ENCODE results near the gene TRIM24. TPM values are rescaled to one million over a fixed set of nuclear protein-coding genes. Genes with fewer than 3 reads are reported as not detected.

The TRIM24 gene
- total and polyA plus RNA-seq, 8 donors = 4.4 to 19.2 (median 12.4) TPM

DNA sequence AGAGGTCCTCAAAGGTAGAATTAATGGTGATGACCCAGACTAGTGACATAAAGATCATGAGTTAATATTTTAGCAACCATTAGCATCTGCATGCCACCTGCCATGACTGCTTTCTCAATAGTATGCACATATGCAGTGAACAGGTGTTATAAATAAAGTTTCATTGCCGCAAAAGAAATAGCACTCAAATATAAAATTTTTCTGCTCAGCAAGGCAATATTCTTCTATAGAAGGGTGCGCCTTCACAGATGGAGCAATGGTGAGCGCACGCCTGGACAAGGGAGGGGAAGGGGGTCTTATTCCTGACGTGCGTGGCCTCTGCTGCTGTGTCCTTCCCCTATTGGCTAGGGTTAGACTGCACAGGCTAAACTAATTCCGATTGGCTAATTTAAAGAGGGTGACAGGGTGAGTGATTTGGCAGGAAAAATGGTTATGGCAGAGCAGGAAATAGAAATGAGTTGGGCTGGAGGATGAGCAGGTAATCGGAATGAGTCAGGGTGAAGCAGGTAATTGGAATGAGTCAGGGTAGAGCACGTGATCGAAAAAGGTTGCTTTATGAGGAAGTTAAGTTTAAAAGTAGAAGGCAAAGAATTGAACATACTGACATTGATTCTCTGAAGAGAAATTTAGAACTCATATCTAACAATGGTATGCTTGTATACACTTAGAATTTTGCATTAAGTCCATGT is 24.7 kb upstream of the TRIM24 start:
- H3K36me3 ChIP-seq = no peaks in the 10 kb centered on the region
- DNase-seq (no peak), FAIRE-seq (no peak), ATAC-seq (no peak)
- H3K27me3 ChIP-seq = no peaks in the 10 kb centered on the region
- 94% methylated on average over 10 of the region's 10 CpGs for WGBS, 2 donors
- intact Hi-C loops (cut with DNase I) = no loop called here
- no peaks in the 10 kb centered on the region for H3K4me1 ChIP-seq
- TF ChIP-seq, protein P1, sequence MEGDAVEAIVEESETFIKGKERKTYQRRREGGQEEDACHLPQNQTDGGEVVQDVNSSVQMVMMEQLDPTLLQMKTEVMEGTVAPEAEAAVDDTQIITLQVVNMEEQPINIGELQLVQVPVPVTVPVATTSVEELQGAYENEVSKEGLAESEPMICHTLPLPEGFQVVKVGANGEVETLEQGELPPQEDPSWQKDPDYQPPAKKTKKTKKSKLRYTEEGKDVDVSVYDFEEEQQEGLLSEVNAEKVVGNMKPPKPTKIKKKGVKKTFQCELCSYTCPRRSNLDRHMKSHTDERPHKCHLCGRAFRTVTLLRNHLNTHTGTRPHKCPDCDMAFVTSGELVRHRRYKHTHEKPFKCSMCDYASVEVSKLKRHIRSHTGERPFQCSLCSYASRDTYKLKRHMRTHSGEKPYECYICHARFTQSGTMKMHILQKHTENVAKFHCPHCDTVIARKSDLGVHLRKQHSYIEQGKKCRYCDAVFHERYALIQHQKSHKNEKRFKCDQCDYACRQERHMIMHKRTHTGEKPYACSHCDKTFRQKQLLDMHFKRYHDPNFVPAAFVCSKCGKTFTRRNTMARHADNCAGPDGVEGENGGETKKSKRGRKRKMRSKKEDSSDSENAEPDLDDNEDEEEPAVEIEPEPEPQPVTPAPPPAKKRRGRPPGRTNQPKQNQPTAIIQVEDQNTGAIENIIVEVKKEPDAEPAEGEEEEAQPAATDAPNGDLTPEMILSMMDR (IDR thresholded peaks at IDR 0.05) = no peak
- H3K9me3 ChIP-seq = no peaks in the 10 kb centered on the region
- H3K27ac ChIP-seq = no peak overlapping the region
- no peak overlapping the region for H3K4me3 ChIP-seq

DNA sequence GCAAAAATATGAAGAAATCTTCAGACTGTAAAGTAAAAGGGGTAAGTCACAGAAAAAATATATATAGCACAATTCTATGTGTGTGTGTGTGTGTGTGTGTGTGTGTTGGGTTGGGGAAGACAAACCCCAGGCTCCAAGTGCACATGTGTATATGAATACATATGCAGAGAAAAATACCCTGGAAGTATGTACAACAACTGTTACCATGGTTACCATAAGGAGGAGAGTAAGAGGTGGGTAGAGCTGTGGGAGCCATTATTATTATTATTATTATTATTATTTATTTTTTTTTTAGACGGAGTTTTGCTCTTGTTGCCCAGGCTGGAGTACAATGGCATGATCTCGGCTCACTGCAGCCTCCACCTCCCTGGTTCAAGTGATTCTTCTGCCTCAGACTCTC is 23.7 kb upstream of the TRIM24 start:
- Histone ChIP-seq H3K36me3 (no peaks in the 10 kb centered on the region), H3K27me3 (no peaks in the 10 kb centered on the region), H3K27ac (no peak overlapping the region), H3K9me3 (no peaks in the 10 kb centered on the region), H3K4me3 (no peak overlapping the region), H3K4me1 (no peaks in the 10 kb centered on the region)
- intact Hi-C loops (cut with DNase I) = no loop called here
- no peak for DNase-seq
- ATAC-seq = no peak
- TF ChIP-seq, protein P1 (IDR thresholded peaks at IDR 0.05) = no peak
- 79 to 96% methylated on average over 2 of the region's 2 CpGs for WGBS, 2 donors
- no peak for FAIRE-seq

DNA sequence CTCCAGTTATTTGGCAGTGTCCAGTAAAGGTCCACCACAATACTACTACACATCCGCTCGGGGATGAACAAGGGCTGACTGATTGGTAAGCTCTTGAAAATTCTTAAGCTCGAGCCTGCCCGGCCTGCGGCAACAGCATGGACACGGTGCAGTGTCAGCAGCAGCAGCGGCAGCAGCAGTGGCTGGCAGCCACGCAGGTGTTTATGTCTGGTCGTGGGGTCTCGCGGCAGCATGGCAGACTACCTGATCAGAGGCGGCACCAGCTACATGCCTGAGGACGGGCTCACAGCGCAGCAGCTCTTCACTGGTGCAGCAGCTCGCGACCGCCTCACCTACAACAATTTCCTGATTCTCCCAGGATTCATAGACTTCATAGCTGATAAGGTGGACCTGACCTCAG is 19.6 kb upstream of the TRIM24 start:
- no peaks in the 10 kb centered on the region for H3K9me3 ChIP-seq
- ATAC-seq (no peak), FAIRE-seq (no peak), DNase-seq (no peak)
- WGBS, 2 donors = 95 to 97% methylated on average over 17 of the region's 17 CpGs
- no peak overlapping the region for H3K4me3 ChIP-seq
- H3K36me3 ChIP-seq = no peaks in the 10 kb centered on the region
- no peaks in the 10 kb centered on the region for H3K27me3 ChIP-seq
- TF ChIP-seq, protein P1 (IDR thresholded peaks at IDR 0.05) = no peak
- H3K4me1 ChIP-seq = no peaks in the 10 kb centered on the region
- no peak overlapping the region for H3K27ac ChIP-seq
- intact Hi-C loops (cut with DNase I) = no loop called here

DNA sequence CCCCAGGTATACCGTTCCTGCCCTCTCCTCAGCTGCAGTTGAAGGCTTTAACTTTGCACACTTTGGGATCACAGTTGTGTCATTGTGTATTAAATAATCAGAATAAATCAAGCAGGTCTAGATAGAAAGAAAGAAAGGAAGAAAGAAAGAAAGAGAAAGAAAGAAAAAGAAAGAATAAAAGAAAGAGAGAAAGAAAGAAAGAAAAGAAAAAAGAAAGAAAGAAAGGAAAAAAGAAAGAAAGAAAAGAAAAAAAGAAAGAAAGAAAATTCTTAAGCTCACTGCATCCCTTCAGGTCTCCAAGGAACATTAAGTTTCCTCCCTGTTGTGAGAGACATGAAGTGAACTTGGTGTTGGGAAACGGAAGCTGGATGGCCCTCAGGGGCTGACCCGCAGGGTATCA is 17.2 kb upstream of the TRIM24 start:
- WGBS, 2 donors = 93 to 96% methylated on average over 3 of the region's 3 CpGs
- intact Hi-C loops (cut with DNase I) = no loop called here
- Histone ChIP-seq H3K27ac (no peak overlapping the region), H3K4me3 (no peak overlapping the region), H3K9me3 (no peaks in the 10 kb centered on the region), H3K4me1 (no peaks in the 10 kb centered on the region), H3K36me3 (no peaks in the 10 kb centered on the region), H3K27me3 (no peaks in the 10 kb centered on the region)
- no peak for ATAC-seq
- TF ChIP-seq, protein P1 (IDR thresholded peaks at IDR 0.05) = no peak
- no peak for DNase-seq
- FAIRE-seq = no peak

DNA sequence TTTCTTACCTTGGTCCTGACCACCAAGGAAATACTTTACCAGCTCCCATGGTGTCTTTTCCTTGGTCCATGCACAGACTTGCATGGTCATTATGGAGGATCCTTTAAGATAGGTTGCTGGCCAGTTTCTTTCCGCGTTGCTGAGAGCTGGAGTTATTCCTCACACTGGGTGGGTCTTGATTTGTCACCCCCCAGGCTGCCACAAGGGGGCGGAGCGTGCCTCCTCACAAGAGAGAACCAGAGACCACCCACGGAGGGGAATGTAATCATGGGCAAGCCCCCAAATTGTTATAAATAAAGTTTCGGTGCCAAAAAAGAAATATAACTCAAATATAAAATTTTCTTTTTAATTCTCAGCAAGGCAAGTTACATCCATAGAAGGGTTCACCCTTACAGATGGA is 10.5 kb upstream of the TRIM24 start:
- FAIRE-seq = no peak
- intact Hi-C loops (cut with DNase I) = no loop called here
- no peaks in the 10 kb centered on the region for H3K4me1 ChIP-seq
- no peaks in the 10 kb centered on the region for H3K9me3 ChIP-seq
- 76 to 81% methylated on average over 6 of the region's 6 CpGs for WGBS, 2 donors
- H3K4me3 ChIP-seq = no peak overlapping the region
- DNase-seq = no peak
- H3K36me3 ChIP-seq = no peaks in the 10 kb centered on the region
- no peak for ATAC-seq
- TF ChIP-seq, protein P1 (IDR thresholded peaks at IDR 0.05) = no peak
- no peak overlapping the region for H3K27ac ChIP-seq
- H3K27me3 ChIP-seq = no peaks in the 10 kb centered on the region
